GM19328 (cell line): ENCODE data around the gene CCL24.
"Not testable (repeated sequence)": the region's sequence is repeated elsewhere in the genome, so short reads cannot be mapped to it uniquely, and the experiment has no call there.

Source experiments
- ATAC-seq: cut with Tn5 transposase; IDR thresholded peaks from one replicate; pipeline ENCODE4 v1.9.1; 2021; ENCODE audit warnings: mild to moderate bottlenecking, moderate library complexity; ENCODE audit not compliant: unreplicated experiment

The CCL24 gene

GRCh38 chr7:75813781-75814236 is at the start of gene CCL24:
Gene CCL24, minus strand, starts transcription at chr7:75813806. Its CDS starts 91 bp downstream, at chr7:75813715.
- no peak for ATAC-seq

GRCh38 chr7:75861636-75862035 is 48.0 kb upstream of the CCL24 start:
- no peak for ATAC-seq

GRCh38 chr7:75858410-75858809 is 44.8 kb upstream of the CCL24 start:
- no peak for ATAC-seq

- no peak for ATAC-seq
Observed at GRCh38 chr7:75856536-75856935, 42.9 kb upstream of the CCL24 start.

GRCh38 chr7:75854813-75855345 is 41.3 kb upstream of the CCL24 start:
- not testable (repeated sequence) for ATAC-seq

- ATAC-seq, result no peak
Observed at GRCh38 chr7:75854233-75854632, 40.6 kb upstream of the CCL24 start.

GRCh38 chr7:75850235-75850634 is 36.6 kb upstream of the CCL24 start:
- ATAC-seq, result no peak

GRCh38 chr7:75849573-75849972 is 36.0 kb upstream of the CCL24 start:
- ATAC-seq, result no peak

GRCh38 chr7:75847707-75848106 is 34.1 kb upstream of the CCL24 start:
- ATAC-seq, result no peak

- not testable (repeated sequence) for ATAC-seq
Observed at GRCh38 chr7:75845132-75845531, 31.5 kb upstream of the CCL24 start.

- ATAC-seq, result no peak
Observed at GRCh38 chr7:75844158-75844557, 30.6 kb upstream of the CCL24 start.

GRCh38 chr7:75843613-75844116 is 30.1 kb upstream of the CCL24 start:
- no peak for ATAC-seq

- peak; percentile 68 for ATAC-seq
Observed at GRCh38 chr7:75842836-75843446, 29.3 kb upstream of the CCL24 start.

GRCh38 chr7:75840029-75840428 is 26.4 kb upstream of the CCL24 start:
- no peak for ATAC-seq

- not testable (repeated sequence) for ATAC-seq
Observed at GRCh38 chr7:75838281-75838930, 24.8 kb upstream of the CCL24 start.

- no peak for ATAC-seq
Observed at GRCh38 chr7:75836798-75837197, 23.2 kb upstream of the CCL24 start.

GRCh38 chr7:75835688-75836285 is 22.2 kb upstream of the CCL24 start:
- ATAC-seq, result no peak

GRCh38 chr7:75833662-75834061 is 20.1 kb upstream of the CCL24 start:
- not testable (repeated sequence) for ATAC-seq

GRCh38 chr7:75830978-75831377 is 17.4 kb upstream of the CCL24 start:
- ATAC-seq, result no peak

- not testable (repeated sequence) for ATAC-seq
Observed at GRCh38 chr7:75829656-75830055, 16.1 kb upstream of the CCL24 start.

GRCh38 chr7:75823198-75823910 is 9.7 kb upstream of the CCL24 start:
- no peak for ATAC-seq
